DOHH2 (cell line): ENCODE data around the gene MYO10.

Experiments
- CTCF ChIP-seq: fragments of 200-600 bp; sonication (generic); IDR thresholded peaks from one replicate; pipeline ENCODE4 v1.5.1; 2014; ENCODE audit warnings: antibody characterized with exemption, mild to moderate bottlenecking, low read depth, low read length; ENCODE audit not compliant: poor library complexity, severe bottlenecking
- EZH2phosphoT487 ChIP-seq: fragments of 200-600 bp; sonication (generic); IDR thresholded peaks from 2 replicates; pipeline ENCODE4 v1.6.1; 2017; ENCODE audit warnings: borderline replicate concordance, mild to moderate bottlenecking, antibody characterized with exemption, low read length, moderate library complexity, mixed read lengths

- TF ChIP-seq CTCF = no peak
- no peak for TF ChIP-seq EZH2phosphoT487
These were observed 77.9 kb downstream of the MYO10 start for GRCh38 chr5:16858151-16858550.
